NCI-H2196 treated with DMSO at 0.1 percent for 48 hours (cell line): ENCODE data around the gene PNMA6F.
"Not testable (repeated sequence)": the region's sequence is repeated elsewhere in the genome, so short reads cannot be mapped to it uniquely, and the experiment has no call there.

Source experiments
- DNase-seq: peaks from one replicate; lab custom pipeline; 2025; ENCODE audit not compliant: unreplicated experiment; lab: John Stamatoyannopoulos, UW

PNMA6F gene

GRCh38 chrX:153336121-153336894 lies 14.7 kb upstream of the PNMA6F start:
- DNase-seq, result no peak

- DNase-seq, result no peak
Observed at GRCh38 chrX:153334654-153335295, 13.2 kb upstream of the PNMA6F start.

GRCh38 chrX:153333821-153334653 lies 12.5 kb upstream of the PNMA6F start, which contains the start of gene ZNF275:
Gene ZNF275, plus strand, starts transcription at chrX:153334153. Its CDS starts 2,527 bp downstream, at chrX:153336680.
- DNase-seq, result peak; percentile 23

GRCh38 chrX:153333266-153333665 lies 11.7 kb upstream of the PNMA6F start:
- no peak for DNase-seq

- DNase-seq, result no peak
Observed at GRCh38 chrX:153327561-153327960, 6.0 kb upstream of the PNMA6F start.

- DNase-seq, result no peak
Observed at GRCh38 chrX:153320555-153321184, 897 bp downstream of the PNMA6F start.

- not testable (repeated sequence) for DNase-seq
Observed at GRCh38 chrX:153320047-153320443, 1.5 kb downstream of the PNMA6F start.

- no peak for DNase-seq
Observed at GRCh38 chrX:153319295-153320046, 2.1 kb downstream of the PNMA6F start.

- no peak for DNase-seq
Observed at GRCh38 chrX:153318811-153319210, 2.8 kb downstream of the PNMA6F start.

GRCh38 chrX:153317996-153318722 lies 3.4 kb downstream of the PNMA6F start:
- no peak for DNase-seq

- DNase-seq, result no peak
Observed at GRCh38 chrX:153317306-153317705, 4.3 kb downstream of the PNMA6F start.

GRCh38 chrX:153312842-153313241 lies 8.7 kb downstream of the PNMA6F start:
- DNase-seq, result no peak

- no peak for DNase-seq
Observed at GRCh38 chrX:153312041-153312440, 9.5 kb downstream of the PNMA6F start.

GRCh38 chrX:153310901-153311300 lies 10.7 kb downstream of the PNMA6F start:
- no peak for DNase-seq

- no peak for DNase-seq
Observed at GRCh38 chrX:153307276-153308178, 14.0 kb downstream of the PNMA6F start.

GRCh38 chrX:153306527-153307115 lies 14.9 kb downstream of the PNMA6F start:
- no peak for DNase-seq

- no peak for DNase-seq
Observed at GRCh38 chrX:153305972-153306371, 15.6 kb downstream of the PNMA6F start.

- DNase-seq, result no peak
Observed at GRCh38 chrX:153304988-153305736, 16.4 kb downstream of the PNMA6F start.
